COR-L47 (cell line): ENCODE measurements around the gene KCNH2.
A peak's percentile ranks its signal among the peaks of the same experiment; 100 is the strongest.
"Not testable (repeated sequence)": the region's sequence is repeated elsewhere in the genome, so short reads cannot be mapped to it uniquely, and the experiment has no call there.

ENCODE experiments used
- DNase-seq: peaks from one replicate; lab custom pipeline; 2025; lab: John Stamatoyannopoulos, UW

Gene KCNH2

DNA sequence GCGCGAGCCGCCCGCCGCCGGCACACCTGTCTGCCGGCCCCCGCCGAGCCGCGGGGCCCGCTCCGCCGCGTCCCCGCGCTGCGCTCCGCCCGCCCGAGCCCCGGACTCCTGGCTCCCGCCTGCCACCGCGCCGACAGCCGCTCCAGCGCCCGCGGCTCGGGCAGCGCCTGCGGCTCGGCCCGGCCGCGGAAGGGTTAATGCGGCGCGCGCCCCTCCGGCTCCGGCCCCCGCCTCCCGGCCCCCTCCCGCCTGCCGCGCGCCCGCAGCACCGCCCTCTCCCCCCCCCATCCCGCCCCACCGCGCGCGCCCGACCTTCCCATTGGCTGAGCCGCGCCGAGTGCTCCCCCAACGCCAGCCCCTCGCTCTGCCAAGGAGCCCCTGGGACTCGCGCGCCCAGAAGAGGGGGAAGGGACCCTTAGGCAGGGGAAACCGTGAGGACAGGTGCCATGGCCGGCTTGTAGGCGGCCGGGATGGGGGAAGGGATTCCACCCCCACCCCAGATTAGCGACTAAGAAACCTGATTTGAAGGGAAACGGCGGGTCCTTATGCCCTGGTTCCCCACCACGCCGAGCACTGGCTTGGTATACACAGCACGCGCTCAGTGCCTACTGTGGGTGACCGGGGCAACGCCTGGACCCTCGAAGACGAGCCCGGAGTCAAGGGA is at the start of gene KCNH2:
TSS of gene KCNH2 (minus strand) at position 196 of the 664 bp plus-strand sequence. CDS start 408 bp downstream, outside the sequence.
- DNase-seq = peak; percentile 86

GRCh38 chr7:151027728-151028130 is 49.6 kb upstream of the KCNH2 start:
- DNase-seq = not testable (repeated sequence)

- not testable (repeated sequence) for DNase-seq
These were observed 48.9 kb upstream of the KCNH2 start for GRCh38 chr7:151026771-151027727.

DNA sequence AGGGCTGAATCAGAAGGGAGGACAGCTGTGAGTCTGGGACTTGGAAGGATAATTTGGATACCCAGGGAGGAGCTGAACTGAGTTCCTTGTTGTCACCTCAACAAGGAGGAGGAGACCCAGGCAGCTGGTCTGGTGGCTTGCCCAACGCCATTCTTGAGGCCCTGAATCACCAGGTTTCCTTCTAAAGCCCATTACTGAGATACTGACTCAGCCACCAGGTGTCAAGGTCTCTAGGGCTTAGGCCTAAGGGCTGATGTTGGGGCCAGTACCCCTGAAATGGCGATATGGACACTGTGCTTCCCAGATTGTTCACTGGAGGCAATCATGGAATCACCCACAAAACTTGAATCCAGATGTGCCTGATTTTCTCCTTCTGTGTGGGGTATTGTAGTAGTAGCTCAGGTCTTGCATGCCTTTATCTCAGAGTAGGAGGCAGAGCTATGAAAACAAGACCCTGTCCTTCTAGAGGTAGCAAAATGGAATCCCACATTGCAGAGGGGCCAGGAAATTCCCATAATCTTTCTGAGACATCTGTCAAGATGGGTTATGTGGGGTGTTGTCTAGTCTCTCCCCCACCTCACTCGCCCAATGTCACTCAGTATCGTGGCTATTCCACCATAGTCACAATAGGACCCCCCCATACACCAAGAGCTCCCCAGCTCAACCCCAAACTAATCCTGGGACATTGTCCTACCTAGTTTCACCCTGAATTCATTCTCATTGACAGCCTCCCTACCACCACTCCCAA is 48.0 kb upstream of the KCNH2 start:
- no peak for DNase-seq

DNA sequence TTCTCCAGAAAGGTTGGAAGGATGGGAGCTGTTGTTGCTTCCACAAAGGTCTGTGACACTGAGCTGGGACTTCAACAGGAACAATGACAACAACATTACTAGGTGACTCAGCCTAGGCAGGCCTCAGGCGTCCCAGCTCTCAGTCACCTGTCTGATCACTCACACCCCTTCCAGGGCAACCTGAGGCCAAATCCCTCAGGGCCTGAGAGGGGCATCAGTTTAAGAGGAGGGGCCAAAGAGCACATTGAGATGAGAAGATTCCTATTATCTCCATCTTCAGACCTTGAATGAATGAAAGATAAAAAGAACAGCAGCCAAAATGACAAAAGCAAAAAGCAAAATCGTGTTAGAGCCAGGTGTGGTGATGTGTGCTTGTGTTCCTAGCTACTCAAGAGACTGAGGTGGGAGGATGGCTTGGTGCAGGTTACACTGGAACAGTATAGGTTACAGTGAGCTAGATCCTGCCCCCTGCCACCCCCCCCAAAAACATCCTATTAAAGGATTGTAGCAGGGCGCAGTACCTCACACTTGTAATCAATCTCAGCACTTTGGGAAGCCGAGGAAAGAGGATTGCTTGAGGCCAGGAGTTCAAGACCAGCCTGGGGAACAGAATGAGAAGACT is 46.4 kb upstream of the KCNH2 start, which contains the start of gene ATG9B:
TSS of gene ATG9B (minus strand) at position 60 of the 622 bp plus-strand sequence. CDS start 71 bp downstream, outside the sequence.
- no peak for DNase-seq

GRCh38 chr7:151023232-151023631 is 45.1 kb upstream of the KCNH2 start:
- no peak for DNase-seq

DNA sequence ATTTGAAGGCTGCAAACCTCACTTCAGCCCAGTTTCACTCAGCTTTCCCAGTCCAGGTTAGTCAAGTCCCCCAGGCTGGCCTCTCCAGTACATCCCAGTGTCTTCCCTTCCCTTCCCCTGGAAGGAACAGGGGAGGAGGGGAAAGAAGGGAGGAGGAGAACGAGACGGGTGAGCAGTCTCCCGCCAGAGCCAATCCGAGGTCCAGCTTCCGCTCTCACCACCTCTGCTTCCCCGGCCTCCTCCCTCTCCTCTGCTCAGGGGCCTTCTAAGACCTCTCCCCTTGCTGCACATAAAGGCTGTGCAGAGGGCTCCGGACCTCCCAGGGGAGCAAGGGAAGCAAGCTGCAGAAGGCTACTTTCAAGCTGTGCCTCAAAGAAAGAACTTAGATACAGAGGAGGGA is 42.1 kb upstream of the KCNH2 start:
- DNase-seq = no peak

- DNase-seq = no peak
These were observed 41.0 kb upstream of the KCNH2 start for GRCh38 chr7:151019130-151019447.

- DNase-seq = no peak
These were observed 40.5 kb upstream of the KCNH2 start for GRCh38 chr7:151018421-151019129.

DNA sequence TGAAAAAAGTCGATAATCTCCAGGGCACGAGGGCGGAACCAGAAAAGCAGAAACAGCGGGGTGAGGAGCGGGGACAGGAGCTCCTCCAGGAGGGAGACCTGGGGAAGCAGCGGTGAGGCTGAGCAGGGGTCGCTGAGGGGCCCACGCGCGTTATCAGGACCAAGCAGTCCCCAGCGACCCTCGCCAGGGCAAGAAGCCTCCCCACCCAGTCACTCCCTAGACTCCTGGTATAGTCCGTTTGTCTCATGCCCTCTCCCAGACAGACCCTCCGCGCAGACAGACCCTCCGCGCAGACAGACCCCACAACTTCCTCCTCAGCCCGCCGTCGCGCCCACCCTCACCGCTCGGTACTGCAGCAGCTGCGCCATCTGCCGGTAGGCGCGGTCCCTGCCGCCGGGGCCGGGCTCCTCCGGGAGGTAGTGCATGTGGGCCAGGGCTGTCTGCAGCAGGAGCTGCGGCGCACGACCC is 39.9 kb upstream of the KCNH2 start:
- peak; percentile 9 for DNase-seq

GRCh38 chr7:151017370-151017952 is 39.3 kb upstream of the KCNH2 start:
- no peak for DNase-seq

DNA sequence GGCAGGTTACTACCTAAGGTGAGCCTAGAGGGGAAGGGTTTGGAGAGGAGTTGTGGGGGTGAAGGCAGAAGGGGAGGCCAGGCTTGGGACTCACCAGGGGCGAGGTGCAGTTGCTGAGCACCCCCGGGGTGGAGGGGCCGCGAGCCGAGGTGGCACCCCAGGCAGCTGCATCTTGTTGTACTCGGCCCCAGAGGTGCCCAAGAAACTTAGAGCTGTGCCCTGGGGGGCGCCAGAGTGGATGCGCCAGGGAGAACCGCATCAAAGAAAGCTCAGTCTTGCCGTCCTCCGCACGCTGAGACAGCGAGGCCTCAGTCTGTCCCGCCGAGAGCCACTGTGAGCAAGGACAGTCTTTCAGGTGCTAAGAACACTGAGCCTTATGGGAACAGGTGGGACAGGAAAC is 38.8 kb upstream of the KCNH2 start:
- no peak for DNase-seq

DNA sequence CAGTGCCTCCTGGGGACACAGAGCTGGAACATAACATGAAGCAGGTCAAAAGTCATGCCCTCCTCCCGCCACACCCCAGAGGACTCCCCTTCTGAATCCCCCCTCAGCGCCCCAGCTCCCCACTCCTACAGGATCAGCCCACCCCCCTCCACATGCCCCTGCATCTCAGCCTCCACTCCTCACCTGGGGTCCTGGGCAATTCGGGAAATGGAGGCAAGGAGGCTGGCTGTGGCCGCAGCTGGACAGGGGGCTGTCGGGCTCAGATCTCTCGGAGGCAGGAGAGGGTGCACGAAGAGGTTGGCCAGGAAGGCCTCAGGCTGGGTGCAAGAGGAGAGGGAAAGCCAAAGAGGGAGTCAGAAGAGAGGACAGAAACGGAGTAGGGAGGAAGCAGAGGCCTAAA is 38.4 kb upstream of the KCNH2 start:
- no peak for DNase-seq

DNA sequence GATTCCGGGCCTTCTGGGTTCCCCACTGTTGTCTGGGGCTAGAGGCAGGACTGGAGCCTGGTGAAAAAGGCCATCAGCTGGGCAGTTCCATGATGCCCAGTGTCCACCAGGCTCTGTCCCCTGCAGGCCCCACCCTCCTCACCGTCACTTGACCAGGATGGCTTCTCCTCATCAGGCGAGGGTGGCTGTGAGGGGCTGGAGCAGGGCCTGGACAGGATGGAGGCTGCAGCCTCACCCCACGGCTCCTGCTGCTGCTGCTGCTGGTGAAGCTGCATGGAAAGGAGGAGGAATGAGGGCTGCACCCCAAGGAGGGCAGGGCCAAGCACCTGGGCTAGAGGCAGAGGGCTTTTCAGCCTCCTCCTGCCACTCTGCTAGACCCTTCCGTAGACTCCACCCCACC is 37.8 kb upstream of the KCNH2 start:
- no peak for DNase-seq

DNA sequence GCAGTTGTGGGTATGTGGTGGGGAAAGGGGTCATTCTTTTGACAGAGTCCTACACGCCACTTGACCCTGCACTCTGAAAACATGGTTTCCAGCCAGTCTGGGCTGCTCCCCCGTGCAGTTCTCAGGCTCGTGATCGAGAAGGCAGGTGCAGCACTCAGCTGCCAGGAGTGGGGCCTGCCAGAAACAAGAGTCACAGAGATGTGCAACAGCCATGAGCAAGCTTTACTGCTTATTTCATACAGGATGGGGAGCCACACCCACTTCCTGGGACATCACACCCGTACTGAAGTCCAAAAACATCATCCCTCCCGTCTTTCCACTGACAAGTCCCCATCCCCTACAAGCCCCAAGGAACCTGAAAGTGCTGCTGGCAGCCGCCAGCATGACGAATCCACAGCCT is 36.8 kb upstream of the KCNH2 start:
- DNase-seq = no peak

DNA sequence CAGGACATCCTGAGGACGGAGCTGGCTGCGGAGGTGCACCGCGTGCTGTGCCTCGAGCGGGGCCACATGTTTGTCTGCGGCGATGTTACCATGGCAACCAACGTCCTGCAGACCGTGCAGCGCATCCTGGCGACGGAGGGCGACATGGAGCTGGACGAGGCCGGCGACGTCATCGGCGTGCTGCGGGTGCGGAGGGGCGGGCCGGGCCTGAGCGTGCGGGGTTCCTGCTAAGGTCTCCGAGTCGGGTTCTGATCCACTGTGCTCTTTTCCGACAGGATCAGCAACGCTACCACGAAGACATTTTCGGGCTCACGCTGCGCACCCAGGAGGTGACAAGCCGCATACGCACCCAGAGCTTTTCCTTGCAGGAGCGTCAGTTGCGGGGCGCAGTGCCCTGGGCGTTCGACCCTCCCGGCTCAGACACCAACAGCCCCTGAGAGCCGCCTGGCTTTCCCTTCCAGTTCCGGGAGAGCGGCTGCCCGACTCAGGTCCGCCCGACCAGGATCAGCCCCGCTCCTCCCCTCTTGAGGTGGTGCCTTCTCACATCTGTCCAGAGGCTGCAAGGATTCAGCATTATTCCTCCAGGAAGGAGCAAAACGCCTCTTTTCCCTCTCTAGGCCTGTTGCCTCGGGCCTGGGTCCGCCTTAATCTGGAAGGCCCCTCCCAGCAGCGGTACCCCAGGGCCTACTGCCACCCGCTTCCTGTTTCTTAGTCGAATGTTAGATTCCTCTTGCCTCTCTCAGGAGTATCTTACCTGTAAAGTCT is 35.8 kb upstream of the KCNH2 start:
- no peak for DNase-seq

- no peak for DNase-seq
These were observed 35.2 kb upstream of the KCNH2 start for GRCh38 chr7:151013356-151013732.

GRCh38 chr7:151012911-151013347 is 34.8 kb upstream of the KCNH2 start:
- no peak for DNase-seq

DNA sequence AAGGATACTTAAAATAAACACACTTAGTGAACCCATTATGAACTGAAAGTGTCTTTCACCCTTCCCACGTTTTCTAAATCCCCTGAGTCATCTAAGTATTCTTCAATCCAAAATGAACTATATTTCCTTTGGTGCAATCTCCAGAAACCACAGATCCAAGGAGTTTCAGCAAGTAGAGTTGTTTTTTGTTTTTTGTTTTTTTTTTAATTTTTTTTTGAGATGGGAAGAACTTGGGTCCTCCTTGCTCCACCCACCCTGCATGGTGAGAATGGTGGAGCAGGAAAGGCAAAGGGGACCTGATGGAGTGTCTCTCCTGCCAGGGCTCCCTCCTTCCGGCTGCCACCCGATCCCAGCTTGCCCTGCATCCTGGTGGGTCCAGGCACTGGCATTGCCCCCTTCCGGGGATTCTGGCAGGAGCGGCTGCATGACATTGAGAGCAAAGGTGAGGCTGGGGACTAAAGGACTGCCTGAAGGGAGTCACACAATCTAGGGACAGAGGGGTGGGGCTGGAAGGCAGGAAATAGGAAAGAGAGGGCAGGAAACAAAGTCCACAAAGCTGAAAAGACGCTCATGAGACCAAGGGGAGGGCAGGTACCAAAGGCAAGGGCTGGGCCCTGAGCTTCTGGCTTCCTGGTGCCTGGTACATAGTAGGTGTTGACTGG is 34.0 kb upstream of the KCNH2 start:
- no peak for DNase-seq

DNA sequence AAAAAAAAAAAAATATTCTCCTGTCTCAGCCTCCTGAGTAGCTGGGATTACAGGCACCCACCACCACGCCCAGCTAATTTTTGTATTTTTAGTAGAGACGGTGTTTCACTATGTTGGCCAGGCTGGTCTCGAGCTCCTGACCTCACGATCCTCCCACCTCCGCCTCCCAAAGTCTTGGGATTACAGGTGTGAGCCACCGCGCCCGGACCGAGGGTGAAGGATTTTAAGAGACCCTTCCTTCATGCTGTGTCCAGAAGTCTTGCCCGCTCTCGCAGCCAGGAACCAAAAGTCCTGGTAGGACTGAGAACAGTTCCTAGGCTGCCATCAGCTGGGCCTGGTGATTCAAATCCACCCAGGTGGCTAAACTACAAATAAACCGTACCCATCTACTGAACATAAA is 33.5 kb upstream of the KCNH2 start:
- not testable (repeated sequence) for DNase-seq
